ENCODE data around the gene GPR137C.

DNA sequence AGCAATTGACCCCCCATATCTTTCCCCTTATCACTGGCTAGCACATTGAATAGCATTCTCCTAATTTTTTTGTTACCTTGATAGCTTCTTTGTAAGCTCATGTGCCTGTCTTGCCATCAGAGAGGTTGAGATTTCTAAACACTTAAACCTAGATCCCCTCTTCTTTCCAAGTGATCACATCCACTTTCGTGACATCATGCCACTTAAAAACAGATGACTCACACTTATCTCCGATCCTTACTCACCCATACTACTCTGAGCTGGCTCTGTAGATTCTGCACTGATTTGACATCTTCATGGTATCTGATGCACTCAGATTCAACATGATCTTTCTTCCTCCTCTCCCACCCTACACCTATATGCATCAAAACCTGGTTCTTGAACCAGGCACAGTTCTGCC is 10.5 kb downstream of the GPR137C start:
- TF ChIP-seq POLR2A (IDR thresholded peaks at IDR 0.05) = no peak
- TF ChIP-seq CTCF (IDR thresholded peaks at IDR 0.05) = no peak
